Mammary epithelial cell (primary cell): ENCODE results near the gene TAF3.

Source experiments
- EZH2 ChIP-seq: IDR thresholded peaks from 2 replicates; pipeline ENCODE4 v1.6.1; 2012; ENCODE audit warnings: low read length, inconsistent platforms, borderline replicate concordance
- TF ChIP-seq, protein P1 (sequence below), 2 donors: IDR thresholded peaks in 1 of 2; conservative IDR thresholded peaks in 1 of 2; 2 replicates each; pipeline ENCODE4 v1.5.1; 2011 to 2012; ENCODE audit warnings: inconsistent platforms in 2 of 2, low read length in 2 of 2, mild to moderate bottlenecking in 2 of 2, control low read depth in 1 of 2, low read depth in 1 of 2; ENCODE audit not compliant: insufficient read depth in 1 of 2; ENCODE audit errors: extremely low read depth in 1 of 2

DNA sequence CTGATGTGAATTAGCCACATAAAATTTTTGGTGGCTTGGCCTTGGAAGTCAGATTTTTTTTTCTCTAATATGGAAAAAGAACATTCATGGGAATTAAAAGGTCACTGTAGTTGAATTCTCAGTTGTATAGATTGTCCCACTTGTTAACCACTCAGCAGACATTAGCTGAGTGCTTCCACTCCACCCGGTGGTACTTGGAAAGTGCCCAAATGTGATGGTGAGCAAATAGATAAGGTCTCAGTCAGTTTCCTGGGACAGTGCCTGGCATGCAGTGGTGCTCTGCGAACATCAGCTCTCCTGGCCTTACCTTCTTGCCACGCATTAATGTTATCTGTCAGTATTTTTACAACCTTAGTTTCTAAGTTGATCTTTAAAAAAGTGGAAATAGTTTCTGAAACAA is 28.9 kb upstream of the TAF3 start:
- no peak for TF ChIP-seq EZH2
- TF ChIP-seq, protein P1, sequence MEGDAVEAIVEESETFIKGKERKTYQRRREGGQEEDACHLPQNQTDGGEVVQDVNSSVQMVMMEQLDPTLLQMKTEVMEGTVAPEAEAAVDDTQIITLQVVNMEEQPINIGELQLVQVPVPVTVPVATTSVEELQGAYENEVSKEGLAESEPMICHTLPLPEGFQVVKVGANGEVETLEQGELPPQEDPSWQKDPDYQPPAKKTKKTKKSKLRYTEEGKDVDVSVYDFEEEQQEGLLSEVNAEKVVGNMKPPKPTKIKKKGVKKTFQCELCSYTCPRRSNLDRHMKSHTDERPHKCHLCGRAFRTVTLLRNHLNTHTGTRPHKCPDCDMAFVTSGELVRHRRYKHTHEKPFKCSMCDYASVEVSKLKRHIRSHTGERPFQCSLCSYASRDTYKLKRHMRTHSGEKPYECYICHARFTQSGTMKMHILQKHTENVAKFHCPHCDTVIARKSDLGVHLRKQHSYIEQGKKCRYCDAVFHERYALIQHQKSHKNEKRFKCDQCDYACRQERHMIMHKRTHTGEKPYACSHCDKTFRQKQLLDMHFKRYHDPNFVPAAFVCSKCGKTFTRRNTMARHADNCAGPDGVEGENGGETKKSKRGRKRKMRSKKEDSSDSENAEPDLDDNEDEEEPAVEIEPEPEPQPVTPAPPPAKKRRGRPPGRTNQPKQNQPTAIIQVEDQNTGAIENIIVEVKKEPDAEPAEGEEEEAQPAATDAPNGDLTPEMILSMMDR (conservative IDR thresholded peaks at IDR 0.05 in 1 of 2, IDR thresholded peaks at IDR 0.05 in 1 of 2; ENCODE audit: extremely low read depth in 1 of 2, insufficient read depth in 1 of 2, low read depth in 1 of 2, low read length in 2 of 2), result no peak
